SK-N-SH (cell line): ENCODE measurements around the gene CDK3. TPM values are rescaled to one million over a fixed set of nuclear protein-coding genes. Genes with fewer than 3 reads are reported as not detected.

Experiments used
- CTCF ChIA-PET: fragments of 300-600, 350-600 bp; formaldehyde crosslinking; extraction: SDS; loops from one replicate; lab custom pipeline; 2021; lab: Yijun Ruan, JAX
- POLR2A ChIA-PET: fragments of 350-600 bp; sonication (Branson Sonifier 250); formaldehyde crosslinking; extraction: SDS; loops from one replicate; lab custom pipeline; 2020; ENCODE audit warnings: antibody characterized with exemption, inconsistent platforms; lab: Yijun Ruan, JAX
- DNase-seq: peaks from one replicate; pipeline ENCODE4 v3.0.0; 2012
- H2AFZ ChIP-seq: fragments of 200-600 bp; sonication (generic); 2 replicates; pipeline ENCODE4 v1.8.1; 2016; ENCODE audit warnings: antibody characterized with exemption, mild to moderate bottlenecking, low read depth
- H3F3A ChIP-seq: fragments of 200-600 bp; sonication (generic); replicated peaks from 2 replicates; pipeline ENCODE3; 2016; ENCODE audit warnings: antibody characterized with exemption, mild to moderate bottlenecking; ENCODE audit not compliant: insufficient read depth
- H3K27ac ChIP-seq, 2 experiments: fragments of 200-500 bp in 1 of 2; fragments of 200-600 bp in 1 of 2; sonication (Bioruptor generic) in 1 of 2; sonication (generic), shearing (Covaris generic) in 1 of 2; 2 replicates each; pipeline versions ENCODE4 v1.5.1 to v1.6.1; 2014 to 2016; ENCODE audit warnings: low read depth in 2 of 2, inconsistent platforms in 1 of 2, low read length in 1 of 2, mild to moderate bottlenecking in 1 of 2, mixed read lengths in 1 of 2
- H3K27me3 ChIP-seq: fragments of 200-600 bp; sonication (generic), shearing (Covaris generic); 2 replicates; pipeline ENCODE4 v1.6.1; 2016; ENCODE audit warnings: mixed run types; ENCODE audit not compliant: insufficient read depth
- H3K36me3 ChIP-seq, 2 experiments: fragments of 200-500 bp in 1 of 2; fragments of 200-600 bp in 1 of 2; sonication (Bioruptor generic) in 1 of 2; sonication (generic) in 1 of 2; replicated peaks in 1 of 2; 2 replicates each; pipeline versions ENCODE3 to v1.5.1; 2014 to 2016; ENCODE audit warnings: low read length in 1 of 2, mild to moderate bottlenecking in 1 of 2; ENCODE audit not compliant: insufficient read depth in 2 of 2, control insufficient read depth in 1 of 2
- H3K4me1 ChIP-seq, 2 experiments: fragments of 200-500 bp in 1 of 2; fragments of 200-600 bp in 1 of 2; sonication (Bioruptor generic) in 1 of 2; sonication (generic), shearing (Covaris generic) in 1 of 2; 2 replicates each; pipeline versions ENCODE4 v1.5.1 to v1.6.1; 2014 to 2016; ENCODE audit warnings: low read depth in 1 of 2, low read length in 1 of 2, mixed run types in 1 of 2; ENCODE audit not compliant: insufficient read depth in 2 of 2, control insufficient read depth in 1 of 2
- H3K4me2 ChIP-seq: fragments of 200-600 bp; sonication (generic), shearing (Covaris generic); 2 replicates; pipeline ENCODE4 v1.6.1; 2017; ENCODE audit warnings: mixed run types
- H3K4me3 ChIP-seq, 2 experiments: fragments of 200-500 bp in 1 of 2; fragments of 200-600 bp in 1 of 2; sonication (Bioruptor generic) in 1 of 2; sonication (generic), shearing (Covaris generic) in 1 of 2; 2 replicates each; pipeline versions ENCODE4 v1.5.1 to v1.8.1; 2014 to 2016; ENCODE audit warnings: low read depth in 2 of 2, inconsistent platforms in 1 of 2, low read length in 1 of 2, mild to moderate bottlenecking in 1 of 2, mixed read lengths in 1 of 2, moderate library complexity in 1 of 2
- H3K79me2 ChIP-seq: fragments of 200-600 bp; sonication (generic); 2 replicates; pipeline ENCODE4 v1.8.1; 2017; ENCODE audit warnings: mild to moderate bottlenecking; ENCODE audit not compliant: insufficient read depth
- H3K9ac ChIP-seq: fragments of 200-600 bp; sonication (generic); 2 replicates; pipeline ENCODE4 v1.6.1; 2017; ENCODE audit warnings: mixed run types
- H3K9me2 ChIP-seq: fragments of 200-600 bp; sonication (generic); 2 replicates; pipeline ENCODE4 v1.6.1; 2017; ENCODE audit warnings: mixed run types
- H3K9me3 ChIP-seq: fragments of 200-600 bp; sonication (generic); 2 replicates; pipeline ENCODE4 v1.6.1; 2017; ENCODE audit warnings: mixed run types, mild to moderate bottlenecking, moderate library complexity
- H4K20me1 ChIP-seq: fragments of 200-600 bp; sonication (generic); 2 replicates; pipeline ENCODE4 v1.6.1; 2017; ENCODE audit warnings: mild to moderate bottlenecking, mixed run types; ENCODE audit not compliant: insufficient read depth
- EP300 ChIP-seq, 2 experiments: IDR thresholded peaks; 2 replicates each; pipeline versions ENCODE4 v1.4.0 to v1.6.1; 2012; ENCODE audit warnings: borderline replicate concordance in 1 of 2, low read depth in 1 of 2, low read length in 1 of 2
- FOSL2 ChIP-seq: IDR thresholded peaks from 2 replicates; pipeline ENCODE4 v1.4.0; 2012; ENCODE audit warnings: low read depth, mild to moderate bottlenecking, moderate library complexity, borderline replicate concordance
- FOXM1 ChIP-seq: IDR thresholded peaks from 2 replicates; pipeline ENCODE4 v1.4.0; 2012; ENCODE audit warnings: low read depth, mild to moderate bottlenecking
- MAX ChIP-seq: IDR thresholded peaks from 2 replicates; pipeline ENCODE4 v1.4.0; 2012; ENCODE audit warnings: low read depth
- NRF1 ChIP-seq: IDR thresholded peaks from 2 replicates; pipeline ENCODE4 v1.6.1; 2012; ENCODE audit warnings: low read depth, mild to moderate bottlenecking, low read length
- REST ChIP-seq: IDR thresholded peaks from 2 replicates; pipeline ENCODE4 v1.6.1; 2012; ENCODE audit warnings: mild to moderate bottlenecking, low read depth, low read length, moderate library complexity
- WGBS: methylation state at CpG from one replicate; pipeline ENCODE4 v1.1.6; 2017; ENCODE audit warnings: low lambda C conversion rate; 5-methylcytosine and 5-hydroxymethylcytosine counted together
- polyA plus RNA-seq, 3 experiments: library from polyadenylated mRNA; depleted of rRNA; stranded (reverse); fragments of >200 nt; gene quantifications; 2 replicates each; pipeline ENCODE4 v1.2.3, GENCODE V29; 2012

Gene CDK3
- polyA plus RNA-seq, 1 of the 3 experiments (the other 2 are of a cell fraction) = 14.6 TPM

- Histone ChIP-seq H3K9me2 (no peaks in the 10 kb centered on the region), H3F3A (peaks cover 22% of the 10 kb centered on the region), H2AFZ (no peak overlapping the region), H3K4me1 (peaks cover 0 to 12% of the 10 kb centered on the region in 2 experiments; a peak in 2 of 4 replicates), H3K9me3 (no peaks in the 10 kb centered on the region), H3K36me3 (no peaks in the 10 kb centered on the region), H4K20me1 (no peaks in the 10 kb centered on the region), H3K4me2 (no peak overlapping the region), H3K4me3 (no peak overlapping the region), H3K9ac (no peak overlapping the region), H3K27ac (no peak overlapping the region), H3K27me3 (no peaks in the 10 kb centered on the region), H3K79me2 (no peaks in the 10 kb centered on the region)
- WGBS = 92% methylated on average over 12 of the region's 12 CpGs
- ChIA-PET POLR2A (interaction anchor here (1.9 kb wide), 1 partner anchor 97 kb away, joined by 7 read pairs; the partner anchor contains the start of gene MRPL38), CTCF (interaction anchor here (1.0 to 10.2 kb wide), 9 partner anchors 12 to 383 kb away, joined by 3 to 231 read pairs (median 11); partner anchors contain the start of genes EXOC7 and MRPL38)
- TF ChIP-seq NRF1 = no peak
- no peak for TF ChIP-seq FOXM1
- peak; percentile 25 for DNase-seq
These were observed 1.4 kb downstream of the CDK3 start for GRCh38 chr17:76002100-76002499.

- Histone ChIP-seq H4K20me1 (no peaks in the 10 kb centered on the region), H3K79me2 (no peaks in the 10 kb centered on the region), H3K27me3 (no peaks in the 10 kb centered on the region), H3K36me3 (no peaks in the 10 kb centered on the region), H3F3A (peaks cover 22% of the 10 kb centered on the region), H3K9ac (no peak overlapping the region), H3K27ac (no peak overlapping the region), H3K4me3 (no peak overlapping the region), H3K9me3 (no peaks in the 10 kb centered on the region), H3K4me1 (peaks cover 0 to 10% of the 10 kb centered on the region in 2 experiments; a peak in 2 of 4 replicates), H3K9me2 (no peaks in the 10 kb centered on the region), H2AFZ (no peak overlapping the region), H3K4me2 (no peak overlapping the region)
- TF ChIP-seq FOSL2 (no peak), MAX (no peak)
- ChIA-PET CTCF (interaction anchor here (0.7 to 10.2 kb wide), 17 partner anchors 8 to 275 kb away, joined by 3 to 231 read pairs (median 11); partner anchors contain the start of gene MRPL38), POLR2A (interaction anchor here (0.6 to 1.9 kb wide), 2 partner anchors 35 to 98 kb away, joined by 4 to 7 read pairs; partner anchors contain the start of gene MRPL38)
- DNase-seq = peak; percentile 19
- WGBS = 90% methylated on average over 6 of the region's 6 CpGs
These were observed 3.3 kb downstream of the CDK3 start for GRCh38 chr17:76003915-76004314.

- Histone ChIP-seq H3K4me2 (peak overlapping the region; percentile 43), H3F3A (peaks cover 22% of the 10 kb centered on the region)
- peak; percentile 82 for TF ChIP-seq FOSL2
- TF ChIP-seq EP300 (IDR thresholded peaks at IDR 0.05; ENCODE audit: borderline replicate concordance in 1 of 2, low read depth in 1 of 2, low read length in 1 of 2) = no peak
- TF ChIP-seq REST = 0 out of 2 replicates have a peak, but pooled peaks have one; percentile 3
- TF ChIP-seq, all 33 proteins: peak for 2
- no peaks in the 10 kb centered on the region for H4K20me1 ChIP-seq
- ChIA-PET POLR2A (no interaction called here), CTCF (interaction anchor here (0.6 to 10.2 kb wide), 51 partner anchors 9 to 291 kb away, joined by 3 to 231 read pairs (median 5); partner anchors contain the start of genes MRPL38, SRP68, TRIM65 and WBP2)
- H3K27me3 ChIP-seq = no peaks in the 10 kb centered on the region
- H3K9ac ChIP-seq = peak overlapping the region; percentile 3; the same call in 1 of the 2 replicates
- DNase-seq = peak; percentile 45
- H3K9me3 ChIP-seq = no peaks in the 10 kb centered on the region
- H3K9me2 ChIP-seq = no peaks in the 10 kb centered on the region
- no peaks in the 10 kb centered on the region for H3K36me3 ChIP-seq
- H3K79me2 ChIP-seq = no peaks in the 10 kb centered on the region
- H3K4me3 ChIP-seq = no peak overlapping the region
- 43% methylated on average over 5 of the region's 8 CpGs for WGBS
- peak overlapping the region in 1 of 2 experiments; percentile 38; a peak in 2 of 4 replicates for H3K27ac ChIP-seq
- no peak overlapping the region for H2AFZ ChIP-seq
- H3K4me1 ChIP-seq = peaks cover 0 to 10% of the 10 kb centered on the region in 2 experiments; a peak in 2 of 4 replicates
These were observed 4.2 kb downstream of the CDK3 start for GRCh38 chr17:76004750-76005262.
